ENCODE data around the gene FOXL2.

- TF ChIP-seq POLR2A (IDR thresholded peaks at IDR 0.05), result no peak
- no peak for TF ChIP-seq CTCF (IDR thresholded peaks at IDR 0.05)
- no peak for TF ChIP-seq POLR2AphosphoS5 (IDR thresholded peaks at IDR 0.05)
- no peak for TF ChIP-seq EP300 (IDR thresholded peaks at IDR 0.05; ENCODE audit: low read depth)
These were observed 48.2 kb downstream of the FOXL2 start for GRCh38 chr3:138898708-138899107.
